Stimulated activated CD8-positive, alpha-beta memory T cell treated with anti-CD3 and anti-CD28 coated beads, Interleukin-4, amount 100 ng/mL, for 4 hours (primary cell): ENCODE data around the gene PLCL1.
"Not testable (repeated sequence)": the region's sequence is repeated elsewhere in the genome, so short reads cannot be mapped to it uniquely, and the experiment has no call there.

Experiments used
- DNase-seq, 2 donors: peaks; one replicate each; pipeline ENCODE4 v3.0.0-alpha.2; 2020; ENCODE audit warnings: low read depth in 2 of 2, low spot score in 1 of 2

Gene PLCL1

GRCh38 chr2:197993830-197994229 is 189.4 kb downstream of the PLCL1 start:
- DNase-seq: no peak

GRCh38 chr2:197994751-197995150 is 190.4 kb downstream of the PLCL1 start:
- DNase-seq: no peak

- no peak for DNase-seq
Observed at GRCh38 chr2:197996583-197996982, 192.2 kb downstream of the PLCL1 start.

- no peak for DNase-seq
Observed at GRCh38 chr2:197997083-197997541, 192.7 kb downstream of the PLCL1 start.

GRCh38 chr2:197998702-197999101 is 194.3 kb downstream of the PLCL1 start:
- no peak for DNase-seq

GRCh38 chr2:198000417-198000816 is 196.0 kb downstream of the PLCL1 start:
- no peak for DNase-seq

- DNase-seq: no peak
Observed at GRCh38 chr2:198004173-198004572, 199.8 kb downstream of the PLCL1 start.

- no peak for DNase-seq
Observed at GRCh38 chr2:198004921-198005829, 200.8 kb downstream of the PLCL1 start.

- no peak for DNase-seq
Observed at GRCh38 chr2:198006733-198007132, 202.3 kb downstream of the PLCL1 start.

GRCh38 chr2:198008230-198008629 is 203.8 kb downstream of the PLCL1 start:
- no peak for DNase-seq

GRCh38 chr2:198012025-198012424 is 207.6 kb downstream of the PLCL1 start:
- no peak for DNase-seq

GRCh38 chr2:198016243-198016642 is 211.8 kb downstream of the PLCL1 start:
- no peak for DNase-seq

GRCh38 chr2:198017068-198017467 is 212.7 kb downstream of the PLCL1 start:
- DNase-seq: no peak

GRCh38 chr2:198028955-198029354 is 224.6 kb downstream of the PLCL1 start:
- no peak for DNase-seq

- DNase-seq: not testable (repeated sequence)
Observed at GRCh38 chr2:198029576-198029975, 225.2 kb downstream of the PLCL1 start.

- no peak for DNase-seq
Observed at GRCh38 chr2:198033626-198034025, 229.2 kb downstream of the PLCL1 start.

- no peak for DNase-seq
Observed at GRCh38 chr2:198036029-198036879, 231.9 kb downstream of the PLCL1 start.

GRCh38 chr2:198040835-198041234 is 236.4 kb downstream of the PLCL1 start:
- DNase-seq: no peak

- DNase-seq: no peak
Observed at GRCh38 chr2:198042189-198042588, 237.8 kb downstream of the PLCL1 start.

GRCh38 chr2:198044777-198045176 is 240.4 kb downstream of the PLCL1 start:
- no peak for DNase-seq

GRCh38 chr2:198045227-198045626 is 240.8 kb downstream of the PLCL1 start:
- DNase-seq: no peak

GRCh38 chr2:198052741-198053140 is 248.3 kb downstream of the PLCL1 start:
- DNase-seq: no peak
